RWPE1 (cell line): ENCODE results near the gene LYG1.

Experiments used
- CTCF ChIA-PET: fragments of 350-600 bp; sonication (Branson Sonifier 250); formaldehyde crosslinking; extraction: SDS; loops from one replicate; lab custom pipeline; 2021; lab: Yijun Ruan, JAX
- POLR2A ChIA-PET: fragments of 400-600 bp; formaldehyde crosslinking; extraction: SDS; loops from one replicate; lab custom pipeline; 2020; ENCODE audit warnings: antibody characterized with exemption; ENCODE audit not compliant: low non-redundant PET; lab: Yijun Ruan, JAX
- DNase-seq: peaks from one replicate; pipeline ENCODE4 v3.0.0; 2012; ENCODE audit warnings: low spot score
- H3K27ac ChIP-seq: fragments of 450-650 bp; 2 replicates; pipeline ENCODE4 v1.5.1; 2017
- CTCF ChIP-seq: fragments of 450-650 bp; conservative IDR thresholded peaks from 2 replicates; pipeline ENCODE4 v1.5.1; 2017; ENCODE audit warnings: low read depth, mild to moderate bottlenecking

Gene LYG1

GRCh38 chr2:99249951-99250350 lies 51.0 kb downstream of the LYG1 start:
- CTCF ChIA-PET = no interaction called here
- POLR2A ChIA-PET = no interaction called here
- H3K27ac ChIP-seq = no peak overlapping the region
- DNase-seq = no peak
- no peak for TF ChIP-seq CTCF

- TF ChIP-seq CTCF = no peak
- H3K27ac ChIP-seq = no peak overlapping the region
- ChIA-PET POLR2A (no interaction called here), CTCF (no interaction called here)
- no peak for DNase-seq
Observed at GRCh38 chr2:99242151-99242550, 58.8 kb downstream of the LYG1 start.

GRCh38 chr2:99240431-99240830 lies 60.6 kb downstream of the LYG1 start:
- CTCF ChIA-PET = interaction anchor here (0.7 kb wide), 1 partner anchor 240 kb away, joined by 4 read pairs; no protein-coding TSS in a partner anchor
- POLR2A ChIA-PET = interaction anchor here (0.6 kb wide), 1 partner anchor 558 kb away, joined by 3 read pairs; no protein-coding TSS in a partner anchor
- no peak overlapping the region for H3K27ac ChIP-seq
- TF ChIP-seq CTCF = no peak
- no peak for DNase-seq

DNA sequence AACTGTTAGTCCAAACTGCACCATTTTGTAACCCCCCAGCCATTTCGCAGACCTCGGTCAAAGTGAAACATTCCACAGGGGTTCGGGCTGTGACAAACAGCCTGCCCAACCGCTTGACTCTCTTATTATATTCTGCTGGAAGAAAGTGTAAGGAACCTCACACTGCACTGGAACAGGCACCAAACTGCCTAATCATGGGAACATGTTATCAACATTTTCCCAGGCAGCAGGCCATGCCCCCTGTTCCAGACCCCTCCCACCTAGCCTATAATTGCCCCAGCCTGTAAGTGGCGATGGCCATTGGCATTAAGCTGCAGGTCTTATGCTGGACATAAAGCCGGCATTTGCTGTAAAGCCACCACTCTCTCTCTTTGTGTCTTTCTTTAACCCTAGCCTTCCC lies 62.4 kb downstream of the LYG1 start:
- TF ChIP-seq CTCF = no peak
- ChIA-PET CTCF (no interaction called here), POLR2A (no interaction called here)
- H3K27ac ChIP-seq = no peak overlapping the region
- DNase-seq = no peak
